GM12801 (cell line): ENCODE results near the gene EHD1.

ENCODE experiments used
- TF ChIP-seq, protein P1 (sequence below): IDR thresholded peaks from one replicate; pipeline ENCODE4 v1.5.1; 2011; ENCODE audit warnings: control low read depth; ENCODE audit not compliant: insufficient read length; ENCODE audit errors: extremely low read depth

The EHD1 gene

DNA sequence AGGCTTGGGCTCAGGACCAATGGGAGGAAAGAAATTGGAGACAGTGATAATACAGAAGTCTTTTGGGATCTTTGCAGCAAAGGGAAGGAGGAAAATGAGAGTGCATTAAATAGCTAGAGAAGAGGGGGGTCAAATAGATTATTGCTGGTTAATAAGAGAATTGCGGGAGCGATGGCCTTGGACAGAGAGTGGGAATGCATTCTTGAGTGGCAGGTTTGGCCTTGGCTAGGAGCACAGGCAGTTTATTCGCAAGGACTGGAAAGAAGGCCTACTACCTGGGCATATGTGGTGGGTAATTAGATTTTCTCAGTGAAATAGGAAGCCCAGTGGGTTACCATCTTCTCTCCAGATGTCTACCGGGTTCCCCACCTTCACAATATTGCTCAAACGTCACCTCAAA lies 64.6 kb downstream of the EHD1 start:
- TF ChIP-seq, protein P1, sequence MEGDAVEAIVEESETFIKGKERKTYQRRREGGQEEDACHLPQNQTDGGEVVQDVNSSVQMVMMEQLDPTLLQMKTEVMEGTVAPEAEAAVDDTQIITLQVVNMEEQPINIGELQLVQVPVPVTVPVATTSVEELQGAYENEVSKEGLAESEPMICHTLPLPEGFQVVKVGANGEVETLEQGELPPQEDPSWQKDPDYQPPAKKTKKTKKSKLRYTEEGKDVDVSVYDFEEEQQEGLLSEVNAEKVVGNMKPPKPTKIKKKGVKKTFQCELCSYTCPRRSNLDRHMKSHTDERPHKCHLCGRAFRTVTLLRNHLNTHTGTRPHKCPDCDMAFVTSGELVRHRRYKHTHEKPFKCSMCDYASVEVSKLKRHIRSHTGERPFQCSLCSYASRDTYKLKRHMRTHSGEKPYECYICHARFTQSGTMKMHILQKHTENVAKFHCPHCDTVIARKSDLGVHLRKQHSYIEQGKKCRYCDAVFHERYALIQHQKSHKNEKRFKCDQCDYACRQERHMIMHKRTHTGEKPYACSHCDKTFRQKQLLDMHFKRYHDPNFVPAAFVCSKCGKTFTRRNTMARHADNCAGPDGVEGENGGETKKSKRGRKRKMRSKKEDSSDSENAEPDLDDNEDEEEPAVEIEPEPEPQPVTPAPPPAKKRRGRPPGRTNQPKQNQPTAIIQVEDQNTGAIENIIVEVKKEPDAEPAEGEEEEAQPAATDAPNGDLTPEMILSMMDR = no peak

DNA sequence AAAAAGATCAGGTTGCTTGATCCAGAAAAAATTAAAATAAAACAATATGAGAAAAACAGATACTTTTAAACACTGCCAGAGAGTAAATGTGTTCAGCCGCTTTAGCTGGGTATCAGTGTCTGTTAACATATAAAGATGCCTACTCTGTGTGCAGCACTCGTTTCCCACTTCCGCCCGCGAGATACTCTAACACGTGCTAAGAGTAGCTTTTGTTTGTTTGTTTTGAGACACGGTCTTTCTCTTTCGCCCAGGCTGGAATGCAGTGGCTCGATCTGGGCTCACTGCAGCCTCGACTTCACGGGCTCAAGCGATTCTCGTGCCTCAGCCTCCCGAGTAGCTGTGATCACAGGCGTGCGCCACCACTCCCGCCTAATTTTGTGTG lies 67.5 kb downstream of the EHD1 start:
- TF ChIP-seq, protein P1 = no peak

DNA sequence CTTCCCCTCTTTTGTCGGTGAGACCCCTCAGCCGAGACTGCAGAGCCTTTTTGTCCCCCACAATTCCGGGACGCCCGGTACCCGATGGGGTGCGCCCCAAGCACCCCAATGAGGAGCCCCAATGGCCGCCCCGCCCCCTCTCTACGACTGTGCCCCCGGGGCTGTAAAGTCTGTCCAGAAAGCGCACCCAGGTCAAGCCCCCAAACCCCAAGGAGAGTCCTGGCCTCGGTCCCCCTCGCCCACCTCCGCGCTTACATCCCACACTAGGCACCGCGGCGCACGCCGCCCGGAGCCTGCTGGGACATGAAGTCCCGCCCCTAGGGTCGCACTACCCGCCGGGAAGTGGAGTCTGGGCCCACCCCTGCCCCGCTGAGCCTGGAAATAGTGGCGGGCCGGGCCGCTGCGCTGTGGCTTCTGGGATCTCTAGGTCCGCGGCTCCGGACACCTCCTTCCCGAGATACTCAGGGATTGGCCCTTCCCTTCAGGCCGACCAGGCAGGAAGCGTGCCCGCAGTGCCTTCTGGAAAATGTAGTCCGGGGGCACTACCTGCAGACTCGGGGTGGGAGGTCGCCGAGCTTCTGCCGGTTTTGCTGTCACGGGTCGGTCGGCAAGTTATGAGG lies 68.0 kb downstream of the EHD1 start, which contains the start of gene MEN1:
Gene MEN1 (minus strand): TSS at position 281 of the 620 bp plus-strand sequence. CDS start 442 bp downstream, outside the sequence.
- TF ChIP-seq, protein P1 = no peak

DNA sequence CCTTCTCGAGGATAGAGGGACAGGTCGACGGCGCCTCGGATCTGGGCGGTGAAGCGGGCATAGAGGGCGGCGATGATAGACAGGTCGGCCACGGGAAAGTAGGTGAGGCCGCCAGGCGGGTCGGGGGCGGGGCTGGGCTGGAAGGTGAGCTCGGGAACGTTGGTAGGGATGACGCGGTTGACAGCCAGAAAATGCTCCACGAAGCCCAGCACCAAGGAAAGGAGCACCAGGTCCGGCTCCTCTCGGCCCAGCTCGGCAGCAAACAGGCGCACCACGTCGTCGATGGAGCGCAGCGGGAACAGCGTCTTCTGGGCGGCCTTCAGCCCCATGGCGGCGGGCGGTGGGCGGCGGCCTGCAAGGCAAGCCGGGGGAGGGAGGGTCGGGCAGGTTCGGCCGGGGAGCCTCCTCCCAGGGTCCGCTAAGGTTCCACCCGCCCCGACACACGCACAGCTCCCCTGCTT lies 68.6 kb downstream of the EHD1 start:
- TF ChIP-seq, protein P1 = no peak

DNA sequence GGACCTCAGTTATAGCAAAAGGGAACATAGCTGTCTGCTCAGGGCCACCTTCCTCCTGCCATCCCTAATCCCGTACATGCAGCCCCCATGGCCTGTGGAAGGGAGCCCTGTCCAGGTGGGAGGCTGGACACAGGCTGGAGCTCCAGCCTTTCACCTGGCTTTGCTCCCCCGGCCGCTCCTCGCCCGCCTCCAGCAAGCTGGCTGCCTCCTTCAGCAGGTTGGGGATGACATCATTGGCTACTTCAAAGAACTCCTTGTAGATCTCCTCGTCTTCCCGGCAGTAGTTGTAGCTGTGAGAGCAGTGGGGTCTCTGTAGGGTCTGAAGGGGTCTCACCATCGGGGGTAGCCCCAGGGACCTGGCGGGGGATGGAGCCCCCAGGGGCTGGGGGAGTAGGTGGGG lies 72.9 kb downstream of the EHD1 start:
- TF ChIP-seq, protein P1 = no peak

DNA sequence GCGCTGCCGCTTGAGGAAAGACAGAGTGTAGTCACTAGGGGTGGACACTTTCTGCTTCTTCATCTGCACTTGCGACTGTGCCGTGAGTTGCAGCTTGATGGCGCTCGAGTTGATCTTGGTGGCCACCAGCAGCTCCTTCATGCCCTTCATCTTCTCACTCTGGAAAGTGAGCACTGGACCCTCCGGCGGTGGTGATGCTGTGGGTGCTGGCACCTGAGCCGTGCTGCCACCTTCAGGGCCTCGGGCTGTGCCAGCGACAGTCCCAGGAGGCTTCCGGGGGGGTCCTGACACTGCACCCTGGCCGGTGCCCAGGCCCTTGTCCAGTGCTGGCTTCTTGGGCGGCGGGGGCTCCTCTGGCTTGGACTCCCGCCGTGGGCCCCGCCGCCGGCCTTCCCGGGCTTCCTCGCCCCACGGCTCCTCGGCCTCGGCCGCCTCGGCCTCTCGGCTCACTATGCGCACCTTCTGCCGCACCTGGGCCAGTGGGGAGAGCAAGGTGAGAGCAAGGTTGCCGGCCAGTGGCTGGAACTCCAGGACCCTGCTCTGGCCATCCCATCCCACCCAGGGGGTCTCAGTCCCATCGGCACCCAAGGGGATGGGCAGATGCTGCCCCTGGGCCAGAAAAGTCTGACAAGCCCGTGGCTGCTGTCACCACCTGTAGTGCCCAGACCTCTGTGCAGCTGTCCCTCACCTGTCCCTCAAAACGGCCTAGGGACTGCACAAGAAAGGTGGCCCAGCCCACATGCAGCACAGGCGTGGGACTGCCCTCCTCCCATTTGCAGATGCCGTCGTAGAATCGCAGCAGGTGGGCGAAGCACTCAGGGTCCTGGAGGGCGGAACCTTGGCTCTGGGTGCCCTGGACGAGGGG lies 73.8 kb downstream of the EHD1 start:
- TF ChIP-seq, protein P1 = no peak

DNA sequence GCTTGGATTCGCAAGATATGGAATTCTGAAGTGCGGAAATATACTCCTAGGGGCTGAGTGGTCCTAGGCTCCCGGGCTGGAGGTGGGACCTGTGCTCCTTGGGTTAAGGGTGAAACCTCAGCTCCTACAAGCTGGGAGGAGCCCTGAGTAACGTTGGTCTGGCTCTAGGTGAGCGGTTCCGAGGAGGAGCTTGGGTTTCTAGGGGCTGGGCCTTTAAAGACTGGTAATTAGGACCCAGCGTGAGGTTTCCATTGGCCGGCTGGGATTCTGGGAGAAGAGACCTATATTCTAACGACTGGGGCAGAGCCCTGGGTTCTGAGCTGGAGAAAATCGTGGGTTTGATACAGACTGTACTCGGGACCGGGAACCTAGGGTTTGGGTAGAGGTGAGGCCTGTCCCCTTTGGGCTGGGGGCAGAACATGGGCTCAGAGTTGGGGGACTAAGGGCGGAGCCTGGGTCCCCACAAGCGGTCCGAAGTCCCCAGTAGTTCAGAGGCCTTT lies 74.5 kb downstream of the EHD1 start:
- TF ChIP-seq, protein P1 = no peak
